ENCODE measurements around the gene P2RY2. TPM values are rescaled to one million over a fixed set of nuclear protein-coding genes. Genes with fewer than 3 reads are reported as not detected.
A peak's percentile ranks its signal among the peaks of the same experiment; 100 is the strongest.

P2RY2 gene
- total RNA-seq, 2 donors from 2014 or later, result 2.0 to 2.1 TPM

GRCh38 chr11:73240190-73240781 lies 22.2 kb downstream of the P2RY2 start:
- no peak for TF ChIP-seq CTCF (IDR thresholded peaks at IDR 0.05)
- TF ChIP-seq POLR2A (IDR thresholded peaks at IDR 0.05), result no peak
- peaks cover 9% of the 10 kb centered on the region for H3K4me1 ChIP-seq
- ATAC-seq, result peak; percentile 43
- H3K27ac ChIP-seq, result peak overlapping the region in 1 of 4 donors; percentile 34
- 56 to 62% methylated on average over 4 of the region's 4 CpGs for WGBS, 2 donors
- DNase-seq, result peak in 3 of 4 donors; percentile 24 to 44 (median 29)
- no peaks in the 10 kb centered on the region for H3K36me3 ChIP-seq (replicated peaks in 1 of 2; ENCODE audit: insufficient read depth in 1 of 2, low read depth in 2 of 2)
- intact Hi-C loops (cut with DNase I), result loop anchor here (5.0 kb wide), 1 partner anchor 53 kb away; no protein-coding TSS in a partner anchor
- no peaks in the 10 kb centered on the region for H3K27me3 ChIP-seq
- no peaks in the 10 kb centered on the region for H3K9me3 ChIP-seq
- H3K4me3 ChIP-seq, result no peak overlapping the region

GRCh38 chr11:73241300-73241699 lies 23.2 kb downstream of the P2RY2 start:
- ATAC-seq, result no peak
- 73 to 82% methylated on average over 4 of the region's 4 CpGs for WGBS, 2 donors

GRCh38 chr11:73242251-73243092 lies 24.4 kb downstream of the P2RY2 start:
- Histone ChIP-seq H3K27me3 (no peaks in the 10 kb centered on the region), H3K4me3 (no peak overlapping the region), H3K4me1 (peaks cover 9% of the 10 kb centered on the region), H3K27ac (no peak overlapping the region), H3K36me3 (replicated peaks in 1 of 2; ENCODE audit: insufficient read depth in 1 of 2, low read depth in 2 of 2) (no peaks in the 10 kb centered on the region), H3K9me3 (no peaks in the 10 kb centered on the region)
- 19 to 20% methylated on average over 10 to 12 of the region's 12 CpGs for WGBS, 2 donors
- DNase-seq, result peak; percentile 74 to 80 (median 78)
- ATAC-seq, result peak; percentile 89
- TF ChIP-seq POLR2A (IDR thresholded peaks at IDR 0.05) (peak in 1 of 3 donors; percentile 26), CTCF (IDR thresholded peaks at IDR 0.05) (peak; percentile 87 to 94 (median 90))
- intact Hi-C loops (cut with DNase I), result loop anchor here (5.0 kb wide), 1 partner anchor 55 kb away; no protein-coding TSS in a partner anchor

More at GRCh38 chr11:73241300-73241699, 23.2 kb downstream of the P2RY2 start:
- H3K27ac ChIP-seq, result no peak overlapping the region
- H3K9me3 ChIP-seq, result no peaks in the 10 kb centered on the region
- H3K36me3 ChIP-seq (replicated peaks in 1 of 2; ENCODE audit: insufficient read depth in 1 of 2, low read depth in 2 of 2), result no peaks in the 10 kb centered on the region
- DNase-seq, result no peak
- H3K27me3 ChIP-seq, result no peaks in the 10 kb centered on the region
- TF ChIP-seq CTCF (IDR thresholded peaks at IDR 0.05) (no peak), POLR2A (IDR thresholded peaks at IDR 0.05) (no peak)
- H3K4me3 ChIP-seq, result no peak overlapping the region
- H3K4me1 ChIP-seq, result peaks cover 9% of the 10 kb centered on the region
- intact Hi-C loops (cut with DNase I), result loop anchor here (5.0 kb wide), 1 partner anchor 54 kb away; no protein-coding TSS in a partner anchor

- H3K4me3 ChIP-seq, result no peak overlapping the region
- ATAC-seq (no peak), DNase-seq (no peak)
- no peaks in the 10 kb centered on the region for H3K9me3 ChIP-seq
- no peaks in the 10 kb centered on the region for H3K36me3 ChIP-seq (replicated peaks in 1 of 2; ENCODE audit: insufficient read depth in 1 of 2, low read depth in 2 of 2)
- TF ChIP-seq CTCF (IDR thresholded peaks at IDR 0.05) (no peak), POLR2A (IDR thresholded peaks at IDR 0.05) (no peak)
- intact Hi-C loops (cut with DNase I), result loop anchor here (5.0 kb wide), 1 partner anchor 56 kb away; no protein-coding TSS in a partner anchor
- WGBS, 2 donors, result 68 to 69% methylated on average over 7 to 8 of the region's 8 CpGs
- H3K27ac ChIP-seq, result no peak overlapping the region
- H3K27me3 ChIP-seq, result no peaks in the 10 kb centered on the region
- peaks cover 9% of the 10 kb centered on the region for H3K4me1 ChIP-seq
These were observed 25.0 kb downstream of the P2RY2 start for GRCh38 chr11:73243093-73243485.
